ENCODE measurements around the gene GPC5.

GRCh38 chr13:91408971-91409370 lies 10.6 kb downstream of the GPC5 start:
- no peak for TF ChIP-seq TAF1 (IDR thresholded peaks at IDR 0.05; ENCODE audit: low read depth, low read length)
- no peak for TF ChIP-seq SIN3A (conservative IDR thresholded peaks at IDR 0.05 in 1 of 2, IDR thresholded peaks at IDR 0.05 in 1 of 2; ENCODE audit: low read depth in 1 of 2, low read length in 2 of 2)
- TF ChIP-seq POLR2A (IDR thresholded peaks at IDR 0.05; ENCODE audit: control extremely low read depth in 1 of 2, low read depth in 2 of 2, low read length in 2 of 2): no peak
- TF ChIP-seq CTCF (IDR thresholded peaks at IDR 0.05; ENCODE audit: control extremely low read depth in 1 of 3, insufficient read depth in 1 of 3, low read depth in 1 of 3, low read length in 3 of 3): no peak
- no peak for TF ChIP-seq EGR1 (IDR thresholded peaks at IDR 0.05; ENCODE audit: borderline replicate concordance, low read depth, low read length)
- no peak for TF ChIP-seq EZH2 (IDR thresholded peaks at IDR 0.05; ENCODE audit: low read depth, low read length, severe bottlenecking)
- no peak for TF ChIP-seq CEBPB (IDR thresholded peaks at IDR 0.05; ENCODE audit: low read depth, low read length)
- no peak for TF ChIP-seq CBX5 (IDR thresholded peaks at IDR 0.05; ENCODE audit: low read depth, low read length)
- TF ChIP-seq CREB1 (IDR thresholded peaks at IDR 0.05): no peak
- TF ChIP-seq RAD21 (IDR thresholded peaks at IDR 0.05 in 1 of 2, conservative IDR thresholded peaks at IDR 0.05 in 1 of 2; ENCODE audit: low read depth in 2 of 2, low read length in 2 of 2): no peak

Data from H1 (cell line).